MV-4-11 (cell line): Measurements from ENCODE around the gene ENKD1.

Experiments used
- DNase-seq: peaks from one replicate; lab custom pipeline; 2025; lab: John Stamatoyannopoulos, UW

The ENKD1 gene

GRCh38 chr16:67663877-67664222 lies 2.7 kb downstream of the ENKD1 start:
- no peak for DNase-seq

DNA sequence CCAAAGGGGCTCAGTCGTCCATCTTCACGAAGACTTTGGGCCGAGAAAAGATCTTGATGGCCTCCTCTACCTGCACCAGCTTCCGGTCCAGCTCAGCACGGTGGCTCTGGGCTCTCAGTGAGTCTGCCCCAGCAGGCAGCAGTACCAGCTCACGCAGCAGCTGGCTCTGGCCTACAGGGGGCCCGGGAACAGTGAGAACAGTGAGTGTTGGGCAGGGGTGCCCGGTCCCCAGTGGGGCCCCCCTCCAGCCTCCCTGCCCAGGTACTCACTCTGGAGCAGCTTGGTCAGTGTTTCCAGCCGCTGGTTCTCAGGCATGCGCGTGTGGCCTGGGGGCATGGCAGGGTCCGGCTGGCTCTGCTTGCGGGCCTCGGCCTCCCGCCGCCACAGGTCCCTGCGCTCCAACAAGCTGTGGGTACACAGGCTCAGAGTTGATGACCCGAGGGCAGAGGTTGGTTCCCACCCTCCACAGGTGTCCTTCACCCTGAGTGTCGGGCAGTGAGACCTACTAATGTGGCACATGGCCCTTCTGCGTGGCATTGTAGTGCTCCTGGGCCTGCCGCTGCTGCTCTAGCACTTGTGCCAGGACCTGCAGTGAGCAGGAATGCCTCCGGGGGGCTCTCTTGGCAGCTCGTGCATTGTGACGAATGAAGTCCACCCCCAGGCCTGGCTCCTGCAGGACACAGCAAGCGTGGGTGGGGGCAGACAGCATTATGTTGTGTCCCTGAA lies 3.2 kb downstream of the ENKD1 start:
- DNase-seq = peak; percentile 37

DNA sequence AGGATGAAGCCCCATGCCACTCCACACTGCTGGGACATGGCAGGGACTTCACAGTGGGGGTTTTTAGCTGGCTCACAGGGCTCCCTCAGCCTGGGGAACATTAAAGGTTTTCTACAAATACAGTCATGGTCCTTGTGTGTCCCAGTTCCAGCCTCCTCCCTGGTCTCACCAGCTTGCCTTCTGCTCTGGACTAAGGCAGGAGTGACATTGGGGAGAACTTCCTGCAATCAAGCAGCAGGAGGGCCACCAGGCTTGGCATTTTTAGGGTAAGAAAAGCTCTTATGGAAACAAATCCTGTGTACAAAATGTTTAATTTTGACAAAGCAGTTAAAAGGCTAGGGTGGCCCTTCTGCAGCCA lies 3.9 kb downstream of the ENKD1 start:
- DNase-seq = no peak

- DNase-seq = no peak
Observed at GRCh38 chr16:67661886-67662652, 4.5 kb downstream of the ENKD1 start.

DNA sequence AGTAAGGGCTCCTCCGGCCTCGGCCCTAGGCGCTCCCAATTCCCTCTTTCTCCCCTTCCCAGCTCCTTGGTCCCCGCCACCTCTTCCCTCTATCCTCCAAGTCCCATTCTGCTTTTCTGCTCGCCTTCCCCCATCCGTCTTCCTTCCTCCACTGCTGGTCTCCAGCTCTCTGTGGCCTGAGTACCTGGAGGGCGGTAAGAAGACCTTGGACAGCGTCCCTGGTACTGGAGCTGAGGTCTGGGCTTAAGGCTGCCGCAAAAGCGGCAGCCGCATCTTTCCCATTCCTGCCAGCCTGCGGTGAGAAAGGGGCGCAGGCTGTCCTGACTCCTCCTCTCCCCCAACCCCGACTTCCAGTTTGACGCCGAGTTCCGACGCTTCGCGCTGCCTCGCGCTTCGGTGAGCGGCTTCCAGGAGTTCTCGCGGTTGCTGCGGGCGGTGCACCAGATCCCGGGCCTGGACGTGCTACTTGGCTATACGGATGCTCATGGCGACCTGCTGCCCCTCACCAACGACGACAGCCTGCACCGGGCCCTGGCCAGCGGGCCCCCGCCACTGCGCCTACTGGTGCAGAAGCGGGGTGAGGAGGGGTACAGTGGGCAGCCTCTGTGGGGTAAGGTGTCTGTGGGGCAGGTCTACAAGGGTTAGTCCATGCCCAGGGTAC lies 5.3 kb downstream of the ENKD1 start:
- peak; percentile 32 for DNase-seq

GRCh38 chr16:67660564-67661028 lies 6.0 kb downstream of the ENKD1 start, which contains the start of gene PARD6A:
Gene PARD6A, plus strand, starts transcription at chr16:67660960. Its CDS starts 79 bp downstream, at chr16:67661039.
- peak; percentile 97 for DNase-seq

DNA sequence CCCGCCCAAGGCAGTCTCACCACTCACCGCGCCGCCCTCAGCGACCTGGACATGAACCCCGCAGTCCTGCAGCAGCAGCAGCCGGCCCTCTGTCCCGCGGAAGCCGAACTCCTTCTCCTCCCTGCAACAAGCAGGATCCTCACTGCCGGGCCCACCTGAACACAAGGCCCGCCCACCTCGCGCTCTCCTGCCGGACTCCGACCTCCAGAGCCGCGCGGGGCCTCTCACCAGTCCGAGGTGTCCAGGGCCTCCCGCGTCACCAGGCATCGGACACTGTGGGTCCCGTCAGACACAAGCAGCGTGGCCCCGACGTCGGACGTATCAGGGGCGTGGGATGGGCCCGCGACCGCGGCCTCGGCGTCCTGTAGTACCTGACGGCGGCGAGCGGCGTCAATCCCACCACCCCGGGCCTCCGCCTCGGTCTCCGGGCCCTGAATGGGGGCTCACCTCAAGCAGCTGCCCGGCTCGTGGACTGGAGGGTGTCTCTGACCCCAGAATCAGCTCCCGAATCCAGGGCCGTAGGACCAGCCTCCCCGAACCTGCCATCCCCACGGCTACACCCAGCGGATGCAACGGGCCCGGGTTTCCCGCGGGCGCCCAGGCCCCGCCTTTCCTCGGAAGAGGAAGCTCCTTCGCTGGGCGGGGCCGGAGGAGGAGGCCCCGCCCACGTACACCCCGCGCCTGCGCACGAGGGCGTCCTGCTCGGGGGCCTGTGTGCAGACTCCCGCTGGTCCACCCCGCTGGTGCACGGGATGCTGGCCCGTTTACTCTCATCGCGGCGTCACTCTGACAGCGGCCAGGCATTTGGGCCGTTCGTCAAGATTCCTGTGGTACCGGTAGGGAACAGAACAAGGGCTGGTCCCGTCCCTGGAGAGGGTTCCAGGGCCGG lies 6.6 kb downstream of the ENKD1 start, which contains the start of gene ACD:
TSS of gene ACD (minus strand) at position 586 of the 889 bp plus-strand sequence. CDS start at position 546, 40 bp downstream.
- DNase-seq = peak; percentile 88

GRCh38 chr16:67658849-67659674 lies 7.5 kb downstream of the ENKD1 start:
- DNase-seq = no peak

GRCh38 chr16:67657751-67658518 lies 8.6 kb downstream of the ENKD1 start:
- no peak for DNase-seq

- no peak for DNase-seq
Observed at GRCh38 chr16:67657017-67657608, 9.4 kb downstream of the ENKD1 start.

DNA sequence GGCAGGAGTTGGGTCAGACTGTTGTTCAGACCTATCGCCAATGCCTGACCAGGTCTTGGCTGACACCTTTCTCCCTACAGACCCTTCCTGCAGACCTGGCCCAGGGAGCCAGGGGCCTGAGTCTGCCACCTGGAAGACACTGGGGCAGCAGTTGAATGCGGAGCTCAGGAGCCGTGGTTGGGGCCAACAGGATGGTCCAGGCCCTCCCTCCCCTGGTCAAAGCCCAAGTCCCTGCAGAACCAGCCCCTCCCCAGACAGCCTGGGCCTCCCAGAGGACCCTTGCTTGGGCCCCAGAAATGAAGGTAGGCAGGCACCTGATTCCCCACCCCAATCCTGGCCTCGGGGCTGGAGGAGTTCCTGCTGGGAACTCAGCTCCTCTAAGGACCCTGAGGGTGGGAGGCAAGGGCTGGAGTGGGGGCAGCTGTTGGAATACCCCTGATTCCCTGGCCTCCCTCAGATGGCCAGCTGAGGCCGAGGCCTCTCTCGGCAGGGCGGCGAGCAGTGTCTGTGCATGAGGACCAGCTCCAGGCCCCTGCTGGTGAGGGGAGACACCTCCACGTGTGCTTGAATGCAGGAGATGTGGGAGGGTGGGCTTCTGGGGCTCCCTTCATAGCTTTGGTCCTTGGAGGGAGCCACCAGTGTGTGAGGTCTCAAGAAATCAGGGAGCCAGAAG lies 10.1 kb downstream of the ENKD1 start:
- DNase-seq = no peak

GRCh38 chr16:67655363-67655762 lies 11.2 kb downstream of the ENKD1 start:
- DNase-seq = no peak

GRCh38 chr16:67654403-67654911 lies 12.1 kb downstream of the ENKD1 start:
- DNase-seq = no peak

- DNase-seq = no peak
Observed at GRCh38 chr16:67653789-67654402, 12.7 kb downstream of the ENKD1 start.

- DNase-seq = no peak
Observed at GRCh38 chr16:67653128-67653788, 13.3 kb downstream of the ENKD1 start.

- DNase-seq = no peak
Observed at GRCh38 chr16:67652578-67653127, 13.9 kb downstream of the ENKD1 start.

GRCh38 chr16:67651847-67652246 lies 14.7 kb downstream of the ENKD1 start:
- no peak for DNase-seq

DNA sequence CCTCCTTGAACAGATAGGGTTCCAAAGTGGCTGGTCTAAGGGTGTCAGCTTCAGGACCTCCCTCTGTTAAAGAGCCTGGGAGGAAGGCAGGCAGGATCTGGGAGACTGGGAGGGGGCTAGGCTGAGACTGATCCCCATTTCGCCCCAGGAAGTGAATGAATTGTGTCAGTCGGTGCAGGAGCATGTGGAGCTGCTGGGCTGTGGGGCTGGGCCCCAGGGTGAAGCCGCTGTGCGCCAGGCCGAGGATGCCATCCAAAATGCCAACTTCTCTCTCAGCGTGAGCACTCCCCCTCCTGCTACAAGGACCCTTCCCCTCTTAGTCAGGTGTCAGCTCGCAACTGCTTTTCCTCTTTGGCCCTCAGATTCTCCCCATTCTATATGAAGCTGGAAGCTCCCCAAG lies 15.5 kb downstream of the ENKD1 start:
- DNase-seq = no peak
